CD14-positive monocyte (primary cell): ENCODE measurements around the gene CDH23. TPM values are rescaled to one million over a fixed set of nuclear protein-coding genes. Genes with fewer than 3 reads are reported as not detected.

Experiments used
- DNase-seq, 3 donors: peaks; one replicate each; pipeline ENCODE4 v3.0.0-alpha.2; 2011 to 2022
- H2AFZ ChIP-seq: 2 replicates; pipeline ENCODE4 v1.6.0; 2012; ENCODE audit warnings: mild to moderate bottlenecking, low read depth, low read length, inconsistent platforms; ENCODE audit not compliant: insufficient read depth, poor library complexity, severe bottlenecking
- H3K27ac ChIP-seq, 2 donors: 1 replicate in 1 of 2; 2 replicates in 1 of 2; pipeline ENCODE4 v1.5.1; 2012 to 2013; ENCODE audit warnings: low read length in 2 of 2, control low read depth in 1 of 2, inconsistent platforms in 1 of 2, low read depth in 1 of 2, mild to moderate bottlenecking in 1 of 2
- H3K27me3 ChIP-seq, 2 donors: one replicate each; pipeline versions ENCODE4 v1.6.0 to v1.6.1; 2011 to 2013; ENCODE audit warnings: low read length in 2 of 2; ENCODE audit not compliant: control insufficient read depth in 2 of 2, insufficient read depth in 2 of 2
- H3K36me3 ChIP-seq, 2 donors: replicated peaks in 1 of 2; 1 replicate in 1 of 2; 2 replicates in 1 of 2; pipeline versions ENCODE4 v1.5.1 to v1.6.1; 2012 to 2013; ENCODE audit warnings: low read length in 2 of 2, control low read depth in 1 of 2, inconsistent platforms in 1 of 2, mild to moderate bottlenecking in 1 of 2; ENCODE audit not compliant: insufficient read depth in 2 of 2, control insufficient read depth in 1 of 2
- H3K4me1 ChIP-seq, 2 donors: 1 replicate in 1 of 2; 2 replicates in 1 of 2; pipeline versions ENCODE4 v1.5.1 to v1.6.1; 2012 to 2013; ENCODE audit warnings: low read length in 2 of 2, control low read depth in 1 of 2, inconsistent platforms in 1 of 2, mild to moderate bottlenecking in 1 of 2, moderate library complexity in 1 of 2; ENCODE audit not compliant: insufficient read depth in 2 of 2, control insufficient read depth in 1 of 2
- H3K4me2 ChIP-seq: replicated peaks from 2 replicates; pipeline ENCODE3; 2012; ENCODE audit warnings: low read length, moderate library complexity, mild to moderate bottlenecking; ENCODE audit not compliant: poor library complexity, severe bottlenecking; ENCODE audit errors: extremely low read depth
- H3K4me3 ChIP-seq, 3 experiments: fragments of 200-600 bp in 1 of 3; sonication (generic) in 1 of 3; replicated peaks in 1 of 3; 1 replicate in 2 of 3; 2 replicates in 1 of 3; pipeline ENCODE4 v1.5.1; 2011 to 2013; ENCODE audit warnings: low read length in 3 of 3, mild to moderate bottlenecking in 3 of 3, control low read depth in 2 of 3, low read depth in 2 of 3, inconsistent platforms in 1 of 3, moderate library complexity in 1 of 3
- H3K79me2 ChIP-seq: 2 replicates; pipeline ENCODE4 v1.6.0; 2012; ENCODE audit warnings: mild to moderate bottlenecking, control low read depth, inconsistent platforms, low read length, moderate library complexity; ENCODE audit not compliant: insufficient read depth
- H3K9ac ChIP-seq: 2 replicates; pipeline ENCODE4 v1.6.0; 2017; ENCODE audit warnings: low read length, mild to moderate bottlenecking; ENCODE audit not compliant: insufficient read depth, poor library complexity, severe bottlenecking
- H3K9me3 ChIP-seq, 2 donors: replicated peaks in 1 of 2; 1 replicate in 1 of 2; 2 replicates in 1 of 2; pipeline versions ENCODE4 v1.5.1 to v1.6.1; 2012 to 2013; ENCODE audit warnings: low read length in 2 of 2, control low read depth in 1 of 2; ENCODE audit not compliant: control insufficient read depth in 1 of 2, insufficient read depth in 1 of 2
- H4K20me1 ChIP-seq: 2 replicates; pipeline ENCODE4 v1.6.0; 2012; ENCODE audit warnings: mild to moderate bottlenecking, low read length, control low read depth, moderate library complexity; ENCODE audit not compliant: insufficient read depth
- H3K27ac Mint-ChIP-seq, 7 donors: one replicate each; pipeline ENCODE4 v1.8.0; 2020; ENCODE audit warnings: mild to moderate bottlenecking in 7 of 7, mixed read lengths in 7 of 7, moderate library complexity in 6 of 7, inconsistent platforms in 2 of 7
- H3K27me3 Mint-ChIP-seq, 3 donors: one replicate each; pipeline ENCODE4 v1.8.0; 2021 to 2022; ENCODE audit warnings: low read depth in 3 of 3, mild to moderate bottlenecking in 3 of 3, mixed read lengths in 3 of 3, moderate library complexity in 3 of 3, inconsistent platforms in 1 of 3
- H3K36me3 Mint-ChIP-seq, 2 donors: one replicate each; pipeline ENCODE4 v1.8.0; 2020; ENCODE audit warnings: mixed read lengths in 2 of 2, inconsistent platforms in 1 of 2, mild to moderate bottlenecking in 1 of 2
- H3K4me1 Mint-ChIP-seq: one replicate; pipeline ENCODE4 v1.8.0; 2020; ENCODE audit warnings: mild to moderate bottlenecking, mixed read lengths
- H3K4me3 Mint-ChIP-seq, 2 donors: one replicate each; pipeline ENCODE4 v1.8.0; 2020; ENCODE audit warnings: mild to moderate bottlenecking in 2 of 2, mixed read lengths in 2 of 2, moderate library complexity in 1 of 2
- H3K9me3 Mint-ChIP-seq, 7 donors: one replicate each; pipeline ENCODE4 v1.8.0; 2020 to 2022; ENCODE audit warnings: mixed read lengths in 7 of 7, mild to moderate bottlenecking in 6 of 7, moderate library complexity in 6 of 7, inconsistent platforms in 2 of 7
- CTCF ChIP-seq: fragments of 200-600 bp; IDR thresholded peaks from one replicate; pipeline ENCODE4 v1.8.0; 2022; ENCODE audit warnings: antibody characterized with exemption, mild to moderate bottlenecking
- WGBS: methylation state at CpG from one replicate; pipeline ENCODE4 v1.1.5; 2013; ENCODE audit warnings: missing lambda C conversion rate; ENCODE audit not compliant: insufficient coverage; 5-methylcytosine and 5-hydroxymethylcytosine counted together
- intact Hi-C, 2 donors: fragments of 100-400 bp; cut with micrococcal nuclease; formaldehyde crosslinking; loops; one replicate each; pipeline versions ENCODE4 v1.15.0 to v1.15.1; 2023
- polyA plus RNA-seq, 3 donors: library from polyadenylated mRNA; depleted of rRNA in 1 of 3; unstranded in 2 of 3; stranded (reverse) in 1 of 3; fragments of 300-500 nt in 2 of 3; fragments of >200 nt in 1 of 3; fragmentation: Illumina TruSeq in 2 of 3; gene quantifications; 1 replicate in 2 of 3; 2 replicates in 1 of 3; pipeline ENCODE4 v1.2.3, GENCODE V29; 2012 to 2021

The CDH23 gene
- polyA plus RNA-seq, 3 donors, result 8.2 to 36.2 (median 10.5) TPM

GRCh38 chr10:71736570-71736952 is 339.8 kb downstream of the CDH23 start:
- no peaks in the 10 kb centered on the region for H3K9me3 ChIP-seq
- H3K27me3 Mint-ChIP-seq, result peaks cover 0 to 4% (median 3%) of the 10 kb centered on the region in 3 donors
- H3K4me3 Mint-ChIP-seq, result peak overlapping the region in 1 of 2 donors; percentile 57
- WGBS, result 64% methylated on average over 1 of the region's 2 CpGs
- H3K9ac ChIP-seq, result no peak overlapping the region
- TF ChIP-seq CTCF, result no peak
- H3K79me2 ChIP-seq, result no peaks in the 10 kb centered on the region
- peak overlapping the region; percentile 56 for H3K4me2 ChIP-seq
- no peak overlapping the region for H2AFZ ChIP-seq
- intact Hi-C loops, result no loop called here
- no peaks in the 10 kb centered on the region for H4K20me1 ChIP-seq
- no peak for DNase-seq
- H3K4me1 Mint-ChIP-seq, result peaks cover 94% of the 10 kb centered on the region
- peak overlapping the region; percentile 38 to 68 for H3K27ac ChIP-seq
- peaks cover 0 to 4% (median 0%) of the 10 kb centered on the region in 7 donors for H3K9me3 Mint-ChIP-seq
- H3K27ac Mint-ChIP-seq, result peak overlapping the region; percentile 33 to 84 (median 64)
- H3K4me1 ChIP-seq, result peaks cover 80 to 89% of the 10 kb centered on the region in 2 donors
- H3K36me3 ChIP-seq, result peaks cover 11 to 36% of the 10 kb centered on the region in 2 donors
- peak overlapping the region in 1 of 3 experiments; percentile 55 for H3K4me3 ChIP-seq
- H3K36me3 Mint-ChIP-seq, result peaks cover 48 to 68% of the 10 kb centered on the region in 2 donors
- no peaks in the 10 kb centered on the region for H3K27me3 ChIP-seq

- no peak overlapping the region for H2AFZ ChIP-seq
- peaks cover 83 to 89% of the 10 kb centered on the region in 2 donors for H3K4me1 ChIP-seq
- DNase-seq, result no peak
- peaks cover 0 to under 1% of the 10 kb centered on the region in 2 donors for H3K9me3 ChIP-seq
- peak overlapping the region; percentile 17 for H3K4me2 ChIP-seq
- Mint-ChIP-seq H3K27ac (peak overlapping the region; percentile 59 to 86 (median 77)), H3K9me3 (peaks cover 0 to 4% (median 0%) of the 10 kb centered on the region in 7 donors), H3K4me3 (peak overlapping the region in 1 of 2 donors; percentile 64), H3K27me3 (peaks cover 0 to 5% (median 4%) of the 10 kb centered on the region in 3 donors), H3K36me3 (peaks cover 47 to 68% of the 10 kb centered on the region in 2 donors), H3K4me1 (peaks cover 94% of the 10 kb centered on the region)
- H3K9ac ChIP-seq, result peak overlapping the region; percentile 28
- H3K79me2 ChIP-seq, result no peaks in the 10 kb centered on the region
- 57% methylated on average over 9 of the region's 12 CpGs for WGBS
- intact Hi-C loops, result no loop called here
- no peaks in the 10 kb centered on the region for H4K20me1 ChIP-seq
- no peaks in the 10 kb centered on the region for H3K27me3 ChIP-seq
- peak overlapping the region in 1 of 3 experiments; percentile 31 for H3K4me3 ChIP-seq
- H3K36me3 ChIP-seq, result peaks cover 12 to 36% of the 10 kb centered on the region in 2 donors
- TF ChIP-seq CTCF, result no peak
- peak overlapping the region; percentile 37 to 68 for H3K27ac ChIP-seq
Measured at GRCh38 chr10:71737001-71737833, 340.5 kb downstream of the CDH23 start.
